Muscle of leg (tissue), 11 donors: ENCODE results near the gene MAPK14. TPM values are rescaled to one million over a fixed set of nuclear protein-coding genes. Genes with fewer than 3 reads are reported as not detected.
A peak's percentile ranks its signal among the peaks of the same experiment; 100 is the strongest.
"Not testable (repeated sequence)": the region's sequence is repeated elsewhere in the genome, so short reads cannot be mapped to it uniquely, and the experiment has no call there.

ENCODE experiments used
- DNase-seq: peaks from one replicate; pipeline ENCODE4 v3.0.0; 2013
- H3K27ac ChIP-seq: one replicate; pipeline ENCODE4 v1.5.1; 2013; ENCODE audit warnings: mild to moderate bottlenecking, low read length, control low read depth
- H3K27me3 ChIP-seq: one replicate; pipeline ENCODE4 v1.6.1; 2013; ENCODE audit warnings: low read length; ENCODE audit not compliant: control insufficient read depth, insufficient read depth
- H3K36me3 ChIP-seq: one replicate; pipeline ENCODE4 v1.6.1; 2013; ENCODE audit warnings: low read length; ENCODE audit not compliant: control insufficient read depth, insufficient read depth
- H3K4me1 ChIP-seq: one replicate; pipeline ENCODE4 v1.6.1; 2013; ENCODE audit warnings: low read length; ENCODE audit not compliant: control insufficient read depth, insufficient read depth
- H3K4me3 ChIP-seq: one replicate; pipeline ENCODE4 v1.5.1; 2013; ENCODE audit warnings: low read length, control low read depth
- H3K9me3 ChIP-seq: replicated peaks from 2 replicates; pipeline ENCODE4 v1.6.1; 2013; ENCODE audit warnings: low read depth, low read length; ENCODE audit not compliant: control insufficient read depth
- WGBS: methylation state at CpG from one replicate; pipeline ENCODE4 v1.1.5; 2013; ENCODE audit warnings: missing lambda C conversion rate; ENCODE audit not compliant: insufficient coverage; 5-methylcytosine and 5-hydroxymethylcytosine counted together
- polyA plus RNA-seq, 8 donors: library from polyadenylated mRNA; unstranded; fragments of 120-200 nt; gene quantifications; one replicate each; pipeline versions ENCODE4 v1.2.1 to v1.2.3, GENCODE V29; 2013; ENCODE audit warnings: inconsistent platforms in 1 of 8, low replicate concordance in 1 of 8; ENCODE audit not compliant: insufficient read length in 8 of 8, insufficient read depth in 1 of 8
- total RNA-seq: library from RNA; stranded (reverse); fragments of 120-200 nt; gene quantifications from one replicate; pipeline ENCODE4 v1.2.4, GENCODE V29; 2013

MAPK14 gene
- total and polyA plus RNA-seq, 9 donors: 27.5 to 36.8 (median 32.9) TPM

- no peak overlapping the region for H3K4me3 ChIP-seq
- WGBS: 76% methylated on average over 7 of the region's 8 CpGs
- H3K36me3 ChIP-seq: no peaks in the 10 kb centered on the region
- H3K9me3 ChIP-seq: no peaks in the 10 kb centered on the region
- H3K27me3 ChIP-seq: peaks cover 10% of the 10 kb centered on the region
- no peak for DNase-seq
- H3K27ac ChIP-seq: no peak overlapping the region
- peaks cover 10% of the 10 kb centered on the region for H3K4me1 ChIP-seq
Measured at GRCh38 chr6:36125575-36125974, 98.0 kb downstream of the MAPK14 start.

- Histone ChIP-seq H3K4me3 (no peak overlapping the region), H3K27ac (no peak overlapping the region), H3K36me3 (no peaks in the 10 kb centered on the region), H3K27me3 (peaks cover 12% of the 10 kb centered on the region), H3K9me3 (no peaks in the 10 kb centered on the region), H3K4me1 (peaks cover 11% of the 10 kb centered on the region)
- WGBS: 83% methylated on average over 1 of the region's 2 CpGs
- DNase-seq: no peak
Measured at GRCh38 chr6:36126121-36126520, 98.5 kb downstream of the MAPK14 start.

DNA sequence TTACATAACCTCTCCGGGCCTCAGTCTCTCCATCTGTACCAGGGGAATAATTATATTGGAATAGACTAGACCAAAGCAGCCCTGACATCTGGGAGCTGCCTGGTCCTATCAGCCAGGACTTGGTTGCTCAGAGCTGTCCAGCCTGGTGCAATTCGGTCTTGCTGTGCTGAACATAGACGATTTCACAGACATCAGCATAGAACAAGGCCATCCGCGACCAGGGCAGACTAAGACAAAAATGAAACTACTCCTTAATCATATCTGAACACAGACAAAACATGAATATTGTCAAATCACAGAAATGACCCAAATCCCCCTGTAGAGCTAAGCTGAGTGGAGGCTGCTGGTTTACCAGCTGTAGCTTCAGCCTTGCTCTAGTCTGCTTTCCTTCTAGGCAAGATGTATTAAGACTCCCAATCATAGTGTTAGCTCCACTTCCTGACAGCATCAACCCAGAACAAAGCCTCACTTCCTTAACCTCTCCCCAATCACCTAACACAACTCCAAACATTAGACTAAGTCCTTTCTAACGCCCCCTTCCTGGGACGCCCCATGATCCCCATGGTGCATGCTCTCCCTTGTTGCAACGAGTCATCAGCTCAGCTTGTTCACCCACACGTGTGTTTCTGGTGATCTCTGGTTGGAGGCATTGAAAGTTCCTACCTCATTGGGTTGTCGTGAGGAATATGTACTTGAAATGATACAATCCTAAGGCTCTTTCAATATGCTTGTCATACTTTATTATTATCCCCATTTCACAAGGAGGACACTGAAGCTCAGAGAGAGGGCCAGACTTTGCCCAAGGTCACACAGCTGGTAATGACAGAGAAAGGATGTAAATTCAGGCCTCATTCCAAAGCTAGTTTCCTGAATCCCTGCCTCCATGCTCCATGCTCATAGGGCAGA is 99.2 kb downstream of the MAPK14 start:
- H3K27ac ChIP-seq: no peak overlapping the region
- 87% methylated on average over 4 of the region's 10 CpGs for WGBS

GRCh38 chr6:36127462-36128016 is 99.9 kb downstream of the MAPK14 start:
- no peak overlapping the region for H3K27ac ChIP-seq
- H3K9me3 ChIP-seq: no peaks in the 10 kb centered on the region
- no peaks in the 10 kb centered on the region for H3K36me3 ChIP-seq
- peaks cover 23% of the 10 kb centered on the region for H3K4me1 ChIP-seq
- DNase-seq: no peak
- H3K27me3 ChIP-seq: peaks cover 12% of the 10 kb centered on the region
- WGBS: 70% methylated on average over 8 of the region's 8 CpGs
- no peak overlapping the region for H3K4me3 ChIP-seq

More for the DNA sequence above, 99.2 kb downstream of the MAPK14 start:
- H3K4me1 ChIP-seq: peaks cover 16% of the 10 kb centered on the region
- no peaks in the 10 kb centered on the region for H3K9me3 ChIP-seq
- no peak overlapping the region for H3K4me3 ChIP-seq
- peaks cover 12% of the 10 kb centered on the region for H3K27me3 ChIP-seq
- no peak for DNase-seq
- no peaks in the 10 kb centered on the region for H3K36me3 ChIP-seq

GRCh38 chr6:36128073-36128472 is 100.5 kb downstream of the MAPK14 start:
- H3K4me1 ChIP-seq: peaks cover 29% of the 10 kb centered on the region
- peaks cover 12% of the 10 kb centered on the region for H3K27me3 ChIP-seq
- no peaks in the 10 kb centered on the region for H3K36me3 ChIP-seq
- H3K27ac ChIP-seq: no peak overlapping the region
- WGBS: 100% methylated on average over 2 of the region's 5 CpGs
- H3K4me3 ChIP-seq: no peak overlapping the region
- H3K9me3 ChIP-seq: no peaks in the 10 kb centered on the region
- no peak for DNase-seq

DNA sequence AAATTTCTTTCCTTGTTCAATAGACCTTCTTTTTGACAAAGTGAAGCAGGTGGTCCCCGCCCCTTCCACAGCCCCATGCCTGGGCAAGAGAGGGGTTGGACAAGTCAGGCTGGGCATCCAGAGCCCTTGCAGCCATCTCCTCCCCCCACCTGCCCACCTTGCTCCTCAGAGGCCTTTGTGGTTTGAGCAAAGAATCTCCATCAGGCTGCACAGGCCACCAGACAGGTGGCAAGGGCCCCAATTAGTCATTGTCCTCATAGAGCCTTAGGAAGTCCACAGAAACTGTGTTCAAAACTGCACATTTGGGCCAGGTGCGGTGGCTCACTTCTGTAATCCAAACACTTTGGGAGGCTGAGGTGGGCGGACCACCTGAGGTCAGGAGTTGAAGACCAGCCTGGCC is 101.2 kb downstream of the MAPK14 start:
- H3K36me3 ChIP-seq: no peaks in the 10 kb centered on the region
- peaks cover 12% of the 10 kb centered on the region for H3K27me3 ChIP-seq
- no peak overlapping the region for H3K4me3 ChIP-seq
- no peak for DNase-seq
- H3K9me3 ChIP-seq: no peaks in the 10 kb centered on the region
- WGBS: 100% methylated on average over 1 of the region's 3 CpGs
- H3K4me1 ChIP-seq: peaks cover 31% of the 10 kb centered on the region
- no peak overlapping the region for H3K27ac ChIP-seq

DNA sequence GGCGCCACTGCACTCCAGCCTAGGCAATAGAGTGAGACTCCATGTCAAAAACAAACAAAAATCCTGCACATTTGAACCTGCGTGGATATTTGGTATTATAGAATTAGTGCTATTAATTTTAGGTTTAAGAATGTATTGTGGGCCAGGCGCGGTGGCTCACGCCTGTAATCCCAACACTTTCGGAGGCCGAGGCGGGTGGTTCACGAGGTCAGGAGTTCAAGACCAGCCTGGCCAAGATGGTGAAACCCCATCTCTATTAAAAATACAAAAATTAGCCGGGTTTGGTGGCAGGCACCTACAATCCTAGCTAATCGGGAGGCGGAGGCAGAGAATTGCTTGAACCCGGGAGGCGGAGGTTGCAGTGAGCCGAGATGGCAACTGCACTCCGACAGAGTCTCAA is 101.7 kb downstream of the MAPK14 start:
- Histone ChIP-seq H3K27me3 (peaks cover 12% of the 10 kb centered on the region), H3K4me1 (peaks cover 31% of the 10 kb centered on the region)
- WGBS: 97% methylated on average over 8 of the region's 16 CpGs
- H3K27ac ChIP-seq, H3K36me3 ChIP-seq, DNase-seq, H3K9me3 ChIP-seq, H3K4me3 ChIP-seq: not testable (repeated sequence)

DNA sequence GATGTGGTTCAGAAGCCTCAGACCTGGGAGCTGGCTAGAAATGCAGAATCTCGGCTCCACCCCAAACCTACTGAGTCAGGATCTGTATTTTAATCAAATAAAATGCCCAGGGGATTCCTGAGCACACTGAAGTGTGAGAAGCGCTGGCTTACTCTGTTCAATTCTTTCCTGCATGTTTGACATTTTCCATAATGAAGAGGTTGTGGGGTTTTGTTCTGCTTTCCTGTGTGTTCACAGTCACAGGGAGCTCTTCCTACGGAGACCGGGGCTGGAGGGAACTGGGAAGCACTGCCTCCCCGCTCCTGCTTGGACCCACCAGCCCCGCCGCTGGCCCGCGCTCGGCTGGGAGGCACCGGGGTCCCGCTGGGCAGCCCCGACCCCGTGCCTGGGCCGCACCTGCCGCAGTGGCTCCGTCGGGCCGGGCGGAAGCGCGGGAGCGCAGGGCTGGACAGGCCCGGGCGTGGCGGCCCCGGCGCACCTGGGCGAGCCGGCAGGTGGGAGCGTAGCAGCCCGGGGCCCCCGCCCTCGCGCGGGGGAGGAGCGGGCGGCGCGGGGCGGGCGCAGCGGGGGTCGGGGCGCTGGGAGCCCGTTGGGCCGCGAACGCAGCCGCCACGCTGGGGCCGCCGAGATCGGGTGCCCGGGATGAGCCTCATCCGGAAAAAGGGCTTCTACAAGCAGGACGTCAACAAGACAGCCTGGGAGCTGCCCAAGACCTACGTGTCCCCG is 102.5 kb downstream of the MAPK14 start, which contains the start of gene MAPK13:
Gene MAPK13 (plus strand): TSS at position 573 of the 726 bp plus-strand sequence. CDS start 70 bp downstream, at position 643.
- peak; percentile 43 for DNase-seq
- Histone ChIP-seq H3K27ac (peak within 1 kb of the TSS; percentile 62), H3K36me3 (no peaks in the 10 kb centered on the region), H3K4me1 (peaks cover 31% of the 10 kb centered on the region), H3K4me3 (peak within 1 kb of the TSS; percentile 34), H3K9me3 (no peaks in the 10 kb centered on the region), H3K27me3 (peaks cover 12% of the 10 kb centered on the region)
- WGBS: 1% methylated on average over 55 of the region's 59 CpGs

- 8% methylated on average over 33 of the region's 52 CpGs for WGBS
- peaks cover 12% of the 10 kb centered on the region for H3K27me3 ChIP-seq
- peaks cover 31% of the 10 kb centered on the region for H3K4me1 ChIP-seq
- H3K9me3 ChIP-seq: no peaks in the 10 kb centered on the region
- peak overlapping the region; percentile 34 for H3K4me3 ChIP-seq
- H3K36me3 ChIP-seq: no peaks in the 10 kb centered on the region
- peak; percentile 55 for DNase-seq
- H3K27ac ChIP-seq: peak overlapping the region; percentile 62
Measured at GRCh38 chr6:36130667-36131510, 103.3 kb downstream of the MAPK14 start.
